ENCODE measurements around the gene HPGD.

DNA sequence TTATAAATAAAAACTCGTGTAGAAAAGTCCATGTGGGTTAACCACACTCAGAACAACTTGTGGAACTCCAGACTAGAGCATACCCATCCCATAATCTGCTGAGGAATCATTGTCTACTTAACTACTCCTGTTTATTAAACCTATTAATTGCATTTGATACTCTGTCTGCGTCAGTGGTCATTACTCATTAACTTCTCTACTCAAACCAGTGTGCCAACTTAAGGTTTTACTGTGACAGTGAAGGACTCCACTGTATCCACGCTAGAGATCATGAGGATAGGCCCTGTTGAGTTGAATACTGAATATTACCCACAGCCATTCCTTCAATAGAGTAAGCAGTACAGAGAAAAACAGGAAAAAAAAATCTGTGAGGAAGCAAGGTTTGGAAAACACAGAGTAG lies 17.3 kb downstream of the HPGD start:
- TF ChIP-seq CTCF (IDR thresholded peaks at IDR 0.05) (no peak), EP300 (IDR thresholded peaks at IDR 0.05) (no peak)
